Muscle layer of duodenum (tissue), 2 donors: ENCODE results near the gene PCDHGA9.
"Not testable (repeated sequence)": the region's sequence is repeated elsewhere in the genome, so short reads cannot be mapped to it uniquely, and the experiment has no call there.

Experiments used
- H3K27ac ChIP-seq: one replicate; pipeline ENCODE4 v1.7.0; 2013; ENCODE audit warnings: mild to moderate bottlenecking, low read length
- H3K27me3 ChIP-seq: one replicate; pipeline ENCODE4 v1.7.0; 2013; ENCODE audit warnings: low read depth, mild to moderate bottlenecking, control low read depth, low read length
- H3K36me3 ChIP-seq, 2 donors: one replicate each; pipeline ENCODE4 v1.7.0; 2013; ENCODE audit warnings: low read length in 2 of 2, control low read depth in 1 of 2, mild to moderate bottlenecking in 1 of 2; ENCODE audit not compliant: insufficient read depth in 2 of 2, control insufficient read depth in 1 of 2
- H3K4me1 ChIP-seq, 2 donors: one replicate each; pipeline ENCODE4 v1.7.0; 2013; ENCODE audit warnings: low read length in 2 of 2, mild to moderate bottlenecking in 2 of 2, control low read depth in 1 of 2, moderate library complexity in 1 of 2; ENCODE audit not compliant: insufficient read depth in 2 of 2, control insufficient read depth in 1 of 2
- H3K4me3 ChIP-seq, 2 donors: one replicate each; pipeline ENCODE4 v1.7.0; 2013; ENCODE audit warnings: low read length in 2 of 2, low read depth in 1 of 2, mild to moderate bottlenecking in 1 of 2
- H3K9me3 ChIP-seq, 2 donors: one replicate each; pipeline ENCODE4 v1.7.0; 2013; ENCODE audit warnings: low read length in 2 of 2, control low read depth in 1 of 2, mild to moderate bottlenecking in 1 of 2; ENCODE audit not compliant: control insufficient read depth in 1 of 2
- donor health status: healthy.

PCDHGA9 gene

DNA sequence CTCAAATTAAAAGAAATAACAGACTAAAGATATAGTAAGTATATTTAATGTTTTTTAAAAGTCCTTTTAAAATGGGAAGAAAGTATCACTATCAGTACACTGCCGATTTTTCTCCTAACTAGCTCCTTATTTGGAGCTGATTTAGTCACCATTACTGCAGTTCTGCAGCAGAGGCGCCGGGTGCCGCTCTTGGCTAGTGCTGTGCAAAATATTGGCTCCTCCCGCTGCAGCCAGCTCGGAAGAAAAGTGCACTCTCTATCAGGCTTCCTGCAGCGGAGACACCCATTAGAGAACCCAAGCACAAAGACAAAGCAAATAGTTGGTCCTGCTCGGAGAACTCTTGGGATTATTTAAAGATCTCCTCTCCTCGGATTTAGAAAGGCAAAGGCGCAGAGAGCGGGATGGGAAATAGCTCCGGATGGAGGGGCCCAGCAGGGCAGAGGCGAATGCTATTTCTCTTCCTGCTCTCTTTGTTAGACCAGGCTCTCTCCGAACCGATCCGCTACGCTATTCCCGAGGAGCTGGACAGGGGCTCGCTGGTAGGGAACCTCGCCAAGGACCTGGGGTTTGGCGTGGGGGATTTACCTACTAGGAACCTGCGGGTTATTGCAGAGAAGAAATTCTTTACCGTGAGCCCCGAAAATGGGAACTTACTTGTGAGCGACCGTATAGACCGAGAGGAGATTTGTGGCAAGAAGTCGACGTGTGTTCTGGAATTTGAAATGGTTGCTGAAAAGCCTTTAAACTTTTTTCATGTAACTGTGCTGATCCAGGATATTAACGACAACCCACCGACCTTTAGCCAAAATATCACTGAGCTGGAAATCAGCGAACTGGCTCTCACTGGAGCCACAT, 32.4 kb upstream of the PCDHGA9 start, which contains the start of gene PCDHGB3:
TSS of gene PCDHGB3 (plus strand) at position 249 of the 855 bp plus-strand sequence. CDS start at position 402, 153 bp downstream.
- no peak within 1 kb of the TSS for H3K27ac ChIP-seq
- peaks cover 0 to 27% of the 10 kb centered on the region in 2 donors for H3K36me3 ChIP-seq
- peak within 1 kb of the TSS; percentile 13 to 75 for H3K4me3 ChIP-seq
- H3K4me1 ChIP-seq: no peaks in the 10 kb centered on the region
- H3K27me3 ChIP-seq: no peaks in the 10 kb centered on the region
- peaks cover 51 to 78% of the 10 kb centered on the region in 2 donors for H3K9me3 ChIP-seq

DNA sequence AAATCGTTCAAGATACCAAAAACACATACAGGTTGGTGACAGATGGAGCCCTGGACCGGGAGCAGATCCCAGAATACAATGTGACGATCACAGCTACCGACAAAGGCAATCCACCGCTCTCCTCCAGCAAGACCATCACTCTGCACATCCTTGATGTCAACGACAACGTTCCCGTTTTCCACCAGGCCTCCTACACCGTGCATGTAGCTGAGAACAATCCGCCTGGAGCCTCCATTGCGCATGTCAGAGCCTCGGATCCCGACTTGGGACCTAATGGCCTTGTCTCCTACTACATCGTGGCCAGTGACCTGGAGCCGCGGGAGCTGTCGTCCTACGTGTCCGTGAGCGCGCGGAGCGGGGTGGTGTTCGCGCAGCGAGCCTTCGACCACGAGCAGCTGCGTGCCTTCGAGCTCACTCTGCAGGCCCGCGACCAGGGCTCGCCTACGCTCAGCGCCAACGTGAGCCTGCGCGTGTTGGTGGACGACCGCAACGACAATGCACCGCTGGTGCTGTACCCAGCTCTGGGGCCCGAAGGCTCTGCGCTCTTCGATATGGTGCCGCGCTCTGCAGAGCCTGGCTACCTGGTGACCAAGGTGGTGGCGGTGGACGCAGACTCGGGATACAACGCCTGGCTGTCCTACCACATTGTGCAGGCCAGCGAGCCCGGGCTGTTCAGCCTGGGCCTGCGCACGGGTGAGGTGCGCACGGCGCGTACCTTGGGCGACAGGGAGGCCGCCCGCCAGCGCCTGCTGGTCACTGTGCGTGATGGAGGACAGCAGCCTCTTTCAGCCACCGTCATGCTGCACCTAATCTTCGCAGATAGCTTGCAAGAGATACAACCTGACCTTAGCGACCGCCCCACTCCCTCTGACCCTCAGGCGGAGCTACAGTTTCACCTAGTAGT, 30.8 kb upstream of the PCDHGA9 start:
- Histone ChIP-seq H3K4me3 (peak overlapping the region; percentile 23 to 75), H3K27me3 (no peaks in the 10 kb centered on the region), H3K27ac (no peak overlapping the region), H3K4me1 (no peaks in the 10 kb centered on the region), H3K36me3 (peaks cover 0 to 27% of the 10 kb centered on the region in 2 donors), H3K9me3 (peaks cover 51 to 77% of the 10 kb centered on the region in 2 donors)

DNA sequence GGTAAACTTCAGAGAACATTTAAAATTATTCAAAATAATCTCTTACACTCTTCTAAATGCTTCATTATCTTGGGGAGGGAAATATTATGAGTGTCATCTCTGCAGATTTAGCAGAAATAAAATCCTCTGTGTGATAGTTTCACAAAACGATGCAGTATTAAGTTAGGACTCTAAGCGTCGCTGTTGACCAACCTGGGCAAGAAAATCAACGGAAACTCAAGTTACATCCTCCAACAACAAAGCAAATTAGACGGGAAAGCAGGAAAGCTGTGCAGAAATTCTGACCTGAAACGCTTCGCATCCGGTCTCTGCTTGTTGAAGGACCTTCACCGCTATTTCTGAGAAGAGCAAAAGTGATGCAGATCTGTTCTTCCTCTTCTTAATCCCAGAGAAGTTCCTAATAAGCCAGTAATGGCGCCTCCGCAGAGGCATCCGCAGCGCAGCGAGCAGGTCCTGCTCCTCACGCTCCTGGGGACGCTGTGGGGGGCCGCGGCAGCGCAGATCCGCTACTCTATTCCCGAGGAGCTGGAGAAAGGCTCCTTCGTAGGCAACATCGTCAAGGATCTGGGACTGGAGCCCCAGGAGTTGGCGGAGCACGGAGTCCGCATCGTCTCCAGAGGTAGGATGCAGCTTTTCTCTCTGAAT, 28.8 kb upstream of the PCDHGA9 start, which contains the start of gene PCDHGA6:
TSS of gene PCDHGA6 (plus strand) at position 219 of the 645 bp plus-strand sequence. CDS start at position 412, 193 bp downstream.
- peaks cover 45 to 81% of the 10 kb centered on the region in 2 donors for H3K9me3 ChIP-seq

DNA sequence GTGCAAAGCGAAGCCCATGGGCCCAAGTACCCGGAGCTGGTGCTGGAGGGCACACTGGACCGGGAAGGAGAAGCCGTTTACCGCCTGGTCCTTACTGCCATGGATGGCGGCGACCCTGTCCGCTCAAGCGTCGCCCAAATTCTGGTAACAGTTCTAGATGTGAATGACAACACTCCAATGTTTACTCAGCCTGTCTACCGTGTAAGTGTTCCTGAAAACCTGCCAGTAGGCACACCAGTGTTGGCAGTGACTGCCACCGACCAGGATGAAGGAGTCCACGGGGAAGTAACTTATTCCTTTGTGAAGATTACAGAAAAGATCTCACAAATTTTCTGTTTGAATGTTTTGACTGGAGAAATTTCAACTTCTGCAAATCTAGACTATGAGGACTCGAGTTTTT, 28.0 kb upstream of the PCDHGA9 start:
- H3K27ac ChIP-seq: no peak overlapping the region
- H3K36me3 ChIP-seq: peaks cover 0 to 32% of the 10 kb centered on the region in 2 donors
- H3K4me1 ChIP-seq: no peaks in the 10 kb centered on the region
- peak overlapping the region; percentile 34 to 75 for H3K4me3 ChIP-seq
- H3K9me3 ChIP-seq: peaks cover 48 to 83% of the 10 kb centered on the region in 2 donors
- H3K27me3 ChIP-seq: no peaks in the 10 kb centered on the region

More for the DNA sequence above, 28.8 kb upstream of the PCDHGA9 start, which contains the start of gene PCDHGA6:
- peaks cover 0 to 32% of the 10 kb centered on the region in 2 donors for H3K36me3 ChIP-seq
- peak within 1 kb of the TSS; percentile 34 to 75 for H3K4me3 ChIP-seq
- H3K27me3 ChIP-seq: no peaks in the 10 kb centered on the region
- no peaks in the 10 kb centered on the region for H3K4me1 ChIP-seq
- H3K27ac ChIP-seq: no peak within 1 kb of the TSS

DNA sequence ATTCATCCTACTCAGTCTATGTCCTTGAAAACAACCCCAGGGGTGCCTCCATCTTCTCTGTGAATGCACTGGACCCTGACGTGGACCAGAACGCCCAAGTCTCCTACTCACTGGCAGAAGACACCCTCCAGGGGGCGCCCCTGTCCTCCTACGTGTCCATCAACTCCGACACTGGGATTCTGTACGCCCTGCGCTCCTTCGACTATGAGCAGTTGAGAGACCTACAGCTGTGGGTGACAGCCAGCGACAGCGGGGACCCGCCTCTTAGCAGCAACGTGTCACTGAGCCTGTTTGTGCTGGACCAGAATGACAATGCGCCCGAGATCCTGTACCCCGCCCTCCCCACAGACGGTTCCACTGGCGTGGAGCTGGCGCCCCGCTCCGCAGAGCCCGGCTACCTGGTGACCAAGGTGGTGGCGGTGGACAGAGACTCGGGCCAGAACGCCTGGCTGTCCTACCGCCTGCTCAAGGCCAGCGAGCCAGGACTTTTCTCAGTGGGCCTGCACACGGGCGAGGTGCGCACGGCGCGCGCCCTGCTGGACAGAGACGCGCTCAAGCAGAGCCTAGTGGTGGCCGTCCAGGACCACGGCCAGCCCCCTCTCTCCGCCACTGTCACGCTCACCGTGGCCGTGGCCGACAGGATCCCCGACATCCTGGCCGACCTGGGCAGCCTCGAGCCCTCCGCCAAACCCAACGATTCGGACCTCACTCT, 27.0 kb upstream of the PCDHGA9 start:
- not testable (repeated sequence) for H3K27ac ChIP-seq, H3K4me1 ChIP-seq, H3K27me3 ChIP-seq
- peak overlapping the region in 1 of 2 donors; percentile 75 for H3K4me3 ChIP-seq
- H3K36me3 ChIP-seq: peaks cover 0 to 25% of the 10 kb centered on the region in 2 donors
- peaks cover 51 to 83% of the 10 kb centered on the region in 2 donors for H3K9me3 ChIP-seq

DNA sequence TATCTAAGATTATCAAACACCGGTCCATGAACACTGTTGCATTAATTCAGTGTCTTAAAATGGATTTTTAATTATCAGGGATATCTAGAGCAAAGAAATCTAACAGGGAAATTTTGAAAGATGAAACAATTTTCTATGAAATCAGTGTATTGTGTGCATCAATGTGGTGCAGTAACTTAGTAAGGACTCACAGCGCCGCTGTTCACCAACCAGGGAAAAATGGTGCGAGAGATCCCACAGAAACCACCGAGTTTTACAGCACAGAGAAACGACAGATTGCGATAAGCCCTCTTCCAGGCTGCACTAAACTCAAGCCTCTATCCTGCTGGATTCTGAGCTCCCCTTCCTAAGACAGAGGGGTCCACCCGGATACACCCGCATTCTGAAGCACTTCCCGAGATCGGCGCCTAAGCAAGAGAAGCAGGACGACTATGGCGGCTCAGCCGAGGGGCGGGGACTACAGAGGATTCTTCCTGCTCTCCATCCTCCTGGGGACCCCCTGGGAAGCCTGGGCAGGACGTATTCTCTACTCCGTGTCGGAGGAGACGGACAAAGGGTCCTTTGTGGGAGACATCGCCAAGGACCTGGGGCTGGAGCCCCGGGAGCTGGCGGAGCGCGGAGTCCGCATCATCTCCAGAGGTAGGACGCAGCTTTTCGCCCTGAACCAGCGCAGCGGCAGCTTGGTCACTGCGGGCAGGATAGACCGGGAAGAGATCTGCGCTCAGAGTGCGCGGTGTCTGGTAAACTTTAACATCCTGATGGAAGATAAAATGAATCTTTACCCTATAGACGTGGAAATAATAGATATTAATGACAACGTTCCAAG, 19.9 kb upstream of the PCDHGA9 start, which contains the start of gene PCDHGA7:
TSS of gene PCDHGA7 (plus strand) at position 274 of the 826 bp plus-strand sequence. CDS start at position 432, 158 bp downstream.
- peak within 1 kb of the TSS; percentile 45 to 73 for H3K4me3 ChIP-seq
- H3K9me3 ChIP-seq: peaks cover 61 to 82% of the 10 kb centered on the region in 2 donors
- H3K27ac ChIP-seq: no peak within 1 kb of the TSS
- H3K4me1 ChIP-seq: no peaks in the 10 kb centered on the region
- no peaks in the 10 kb centered on the region for H3K27me3 ChIP-seq
- H3K36me3 ChIP-seq: peaks cover 0 to 11% of the 10 kb centered on the region in 2 donors

DNA sequence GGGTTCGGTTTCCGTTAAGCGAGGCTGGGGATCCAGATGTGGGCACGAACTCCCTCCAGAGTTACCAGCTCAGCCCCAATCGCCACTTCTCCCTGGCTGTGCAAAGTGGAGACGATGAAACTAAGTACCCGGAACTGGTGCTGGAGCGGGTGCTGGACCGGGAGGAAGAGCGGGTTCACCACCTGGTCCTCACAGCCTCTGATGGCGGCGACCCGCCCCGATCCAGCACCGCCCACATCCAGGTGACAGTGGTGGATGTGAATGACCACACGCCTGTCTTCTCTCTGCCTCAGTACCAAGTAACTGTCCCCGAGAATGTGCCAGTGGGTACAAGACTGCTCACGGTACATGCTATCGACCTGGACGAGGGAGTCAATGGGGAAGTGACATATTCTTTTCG, 19.2 kb upstream of the PCDHGA9 start:
- Histone ChIP-seq H3K4me1 (no peaks in the 10 kb centered on the region), H3K9me3 (peaks cover 63 to 84% of the 10 kb centered on the region in 2 donors), H3K27me3 (no peaks in the 10 kb centered on the region), H3K27ac (no peak overlapping the region), H3K36me3 (peaks cover 0 to 11% of the 10 kb centered on the region in 2 donors), H3K4me3 (peak overlapping the region; percentile 45 to 73)

DNA sequence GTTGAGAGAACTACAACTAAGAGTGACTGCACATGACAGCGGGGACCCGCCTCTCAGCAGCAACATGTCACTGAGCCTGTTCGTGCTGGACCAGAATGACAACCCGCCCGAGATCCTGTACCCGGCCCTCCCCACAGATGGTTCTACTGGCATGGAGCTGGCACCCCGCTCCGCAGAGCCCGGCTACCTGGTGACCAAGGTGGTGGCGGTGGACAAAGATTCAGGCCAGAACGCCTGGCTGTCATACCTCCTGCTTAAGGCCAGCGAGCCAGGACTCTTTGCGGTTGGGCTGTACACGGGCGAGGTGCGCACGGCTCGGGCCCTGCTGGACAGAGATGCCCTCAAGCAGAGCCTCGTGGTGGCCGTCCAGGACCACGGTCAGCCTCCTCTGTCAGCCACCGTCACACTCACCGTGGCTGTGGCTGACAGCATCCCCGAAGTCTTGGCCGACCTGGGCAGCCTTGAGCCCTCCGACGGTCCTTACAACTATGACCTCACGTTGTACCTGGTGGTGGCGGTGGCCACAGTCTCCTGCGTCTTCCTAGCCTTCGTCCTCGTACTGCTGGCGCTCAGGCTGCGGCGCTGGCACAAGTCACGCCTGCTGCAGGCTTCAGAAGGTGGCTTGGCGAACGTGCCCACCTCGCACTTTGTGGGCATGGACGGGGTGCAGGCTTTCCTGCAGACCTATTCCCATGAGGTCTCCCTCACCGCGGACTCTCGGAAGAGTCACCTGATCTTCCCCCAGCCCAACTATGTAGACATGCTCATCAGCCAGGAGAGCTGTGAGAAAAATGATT, 17.9 kb upstream of the PCDHGA9 start:
- Histone ChIP-seq H3K27ac (no peak overlapping the region), H3K9me3 (peaks cover 63 to 87% of the 10 kb centered on the region in 2 donors), H3K4me1 (no peaks in the 10 kb centered on the region), H3K4me3 (peak overlapping the region in 1 of 2 donors; percentile 73), H3K27me3 (no peaks in the 10 kb centered on the region), H3K36me3 (peaks cover 0 to 11% of the 10 kb centered on the region in 2 donors)

DNA sequence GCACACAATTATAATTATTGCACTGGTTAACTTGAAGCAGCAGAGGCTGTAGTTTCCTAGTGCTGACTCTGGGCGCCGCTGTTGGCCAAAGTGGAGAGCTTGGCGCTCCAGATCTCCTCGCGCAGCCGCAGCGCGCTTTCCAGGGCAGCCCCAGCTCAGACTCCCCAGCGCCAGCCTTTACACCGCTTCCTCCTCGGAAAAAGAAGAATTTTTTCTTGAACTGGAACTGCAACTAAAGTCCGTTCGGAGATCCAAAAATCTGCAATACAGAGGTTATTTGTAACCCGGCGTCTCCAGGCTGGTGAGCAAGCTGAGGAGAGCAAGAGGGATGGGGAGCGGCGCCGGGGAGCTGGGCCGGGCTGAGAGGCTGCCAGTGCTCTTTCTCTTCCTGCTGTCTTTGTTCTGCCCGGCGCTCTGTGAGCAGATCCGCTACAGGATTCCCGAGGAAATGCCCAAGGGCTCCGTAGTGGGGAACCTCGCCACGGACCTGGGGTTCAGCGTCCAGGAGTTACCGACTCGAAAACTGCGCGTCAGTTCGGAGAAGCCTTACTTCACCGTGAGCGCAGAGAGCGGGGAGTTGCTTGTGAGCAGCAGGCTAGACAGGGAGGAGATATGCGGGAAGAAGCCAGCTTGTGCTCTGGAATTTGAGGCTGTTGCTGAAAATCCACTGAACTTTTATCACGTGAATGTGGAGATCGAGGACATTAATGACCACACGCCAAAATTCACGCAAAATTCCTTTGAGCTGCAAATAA, 14.8 kb upstream of the PCDHGA9 start, which contains the start of gene PCDHGB4:
TSS of gene PCDHGB4 (plus strand) at position 142 of the 755 bp plus-strand sequence. CDS start at position 329, 187 bp downstream.
- H3K36me3 ChIP-seq, H3K27me3 ChIP-seq, H3K27ac ChIP-seq, H3K4me1 ChIP-seq: not testable (repeated sequence)
- Histone ChIP-seq H3K4me3 (peak within 1 kb of the TSS; percentile 38 to 73), H3K9me3 (peaks cover 69 to 94% of the 10 kb centered on the region in 2 donors)
